NCI-H460 (cell line): ENCODE data around the gene TCEA3. TPM values are rescaled to one million over a fixed set of nuclear protein-coding genes. Genes with fewer than 3 reads are reported as not detected.
A peak's percentile ranks its signal among the peaks of the same experiment; 100 is the strongest.

ENCODE experiments used
- DNase-seq: peaks from one replicate; pipeline ENCODE4 v3.0.0-alpha.2; 2016; ENCODE audit warnings: low read depth; ENCODE audit errors: extremely low read depth
- total RNA-seq: library from RNA; depleted of rRNA; stranded (reverse); fragments of >200 nt; shearing (Covaris generic); gene quantifications from 2 replicates; pipeline ENCODE4 v1.2.3, GENCODE V29; 2014

The TCEA3 gene
- total RNA-seq, 1 experiment from 2014 or later = 0.27 TPM

- DNase-seq = no peak
Observed at GRCh38 chr1:23422241-23422877, 2.2 kb downstream of the TCEA3 start.

GRCh38 chr1:23421753-23422240 is 2.8 kb downstream of the TCEA3 start:
- DNase-seq = no peak

GRCh38 chr1:23421343-23421742 is 3.2 kb downstream of the TCEA3 start:
- DNase-seq = no peak

DNA sequence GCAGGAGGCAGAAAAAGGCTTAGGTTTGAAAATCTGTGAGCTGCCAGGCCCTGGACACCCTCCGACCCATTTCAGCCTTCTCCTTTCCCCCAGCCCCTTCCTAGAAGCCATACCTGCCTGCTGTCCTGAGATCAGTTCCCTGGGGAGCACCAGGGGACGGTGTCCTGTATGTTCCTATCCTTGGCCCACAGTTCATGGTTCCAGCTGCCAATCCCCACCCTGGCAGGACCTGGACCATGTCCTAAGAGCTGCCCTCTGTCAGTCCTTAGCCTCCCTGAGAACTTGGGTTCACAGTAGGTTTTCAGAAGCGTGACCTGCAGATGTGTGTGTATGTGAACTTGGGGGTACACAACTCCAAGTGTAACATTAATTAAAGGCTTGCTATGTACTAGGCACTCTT is 3.8 kb downstream of the TCEA3 start:
- no peak for DNase-seq

GRCh38 chr1:23419180-23419579 is 5.4 kb downstream of the TCEA3 start:
- DNase-seq = no peak

DNA sequence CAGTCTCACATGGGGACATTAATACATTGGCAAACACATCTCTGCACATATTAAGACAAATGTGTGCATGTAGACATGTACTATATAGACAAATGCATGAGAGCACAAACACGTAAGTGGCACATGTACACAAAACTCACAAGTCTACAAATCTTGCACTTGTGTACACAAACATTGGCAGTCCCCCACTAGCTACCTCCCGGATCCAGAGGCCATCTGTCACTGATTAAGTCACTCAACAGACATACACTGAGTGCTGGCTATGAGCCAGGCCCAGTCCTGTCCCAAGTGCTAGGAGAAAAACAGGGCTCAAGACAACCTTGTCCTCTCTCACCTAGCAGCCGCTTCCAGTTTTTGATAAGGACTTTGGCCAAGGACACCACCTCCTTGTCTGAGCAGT is 7.0 kb downstream of the TCEA3 start:
- DNase-seq = no peak

DNA sequence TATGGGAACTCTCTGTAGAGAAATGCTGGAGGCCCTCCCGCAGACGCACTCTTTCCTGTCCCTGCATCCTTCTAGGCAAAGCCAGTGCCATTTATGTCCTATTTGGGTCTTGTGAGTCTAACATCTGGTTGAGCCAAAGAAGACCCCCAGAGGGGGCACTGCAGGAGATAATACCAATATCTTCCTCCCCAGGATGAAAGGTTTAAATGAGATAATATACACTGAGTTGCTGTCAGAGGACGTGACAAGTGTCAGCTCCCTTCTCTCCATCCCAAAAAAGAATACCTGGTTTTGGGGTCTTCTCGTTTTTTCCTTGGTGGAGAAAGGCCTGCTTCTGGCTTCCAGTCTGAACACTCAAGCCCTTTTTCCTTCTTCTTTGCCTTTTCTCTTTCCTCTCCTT is 7.6 kb downstream of the TCEA3 start:
- no peak for DNase-seq

DNA sequence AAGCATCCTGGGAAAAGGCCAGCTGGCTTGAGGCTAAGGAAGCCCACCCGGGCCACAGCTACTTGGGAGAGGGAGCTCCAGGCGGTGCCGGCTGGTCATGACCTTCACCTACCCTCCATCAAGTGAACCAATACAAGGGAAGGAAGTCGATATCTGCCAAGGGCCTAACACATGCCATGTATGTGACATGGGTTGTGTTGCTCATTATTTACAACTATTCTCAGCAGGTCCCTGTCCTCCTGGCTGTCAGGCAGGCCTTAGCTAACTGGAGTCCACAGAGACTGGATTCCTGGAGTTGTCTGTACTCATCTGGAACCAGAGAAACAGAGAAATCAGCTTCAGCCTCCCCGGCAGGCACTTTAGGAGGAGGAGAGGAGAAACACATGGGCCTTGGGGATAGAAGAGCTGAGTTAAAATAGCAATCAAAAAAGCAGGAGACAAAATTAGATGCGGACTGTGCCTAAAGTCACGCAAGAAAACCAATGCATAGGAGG is 15.7 kb downstream of the TCEA3 start:
- no peak for DNase-seq

DNA sequence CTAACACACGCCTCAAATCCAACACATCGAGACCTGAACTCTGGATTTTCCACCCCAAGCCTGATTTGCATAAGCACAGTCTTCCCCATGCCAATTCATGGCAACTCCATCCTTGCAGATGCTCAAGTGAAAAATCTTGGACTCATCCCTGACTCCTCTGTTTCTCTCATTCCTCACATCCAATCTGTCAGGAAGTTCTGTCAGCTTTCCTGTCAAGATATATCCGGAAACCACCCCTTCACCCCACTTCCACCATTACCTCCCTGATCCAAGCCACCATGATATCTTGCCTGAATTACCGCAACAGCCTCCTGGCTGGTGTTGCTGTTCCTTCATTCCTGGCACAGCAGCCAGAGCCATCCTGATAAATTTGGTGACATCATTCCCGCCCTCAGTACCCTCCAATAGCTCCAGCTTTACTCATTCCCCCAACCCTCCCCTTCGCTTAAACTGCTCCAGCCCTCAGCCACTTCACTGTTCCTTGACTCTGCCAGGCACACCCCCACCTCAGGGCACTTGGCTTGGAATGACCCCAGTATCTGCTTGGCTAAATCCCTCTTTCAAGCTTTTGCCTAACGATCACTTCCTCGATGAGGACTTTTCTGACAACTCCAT is 17.4 kb downstream of the TCEA3 start:
- no peak for DNase-seq

GRCh38 chr1:23405946-23406345 is 18.6 kb downstream of the TCEA3 start:
- DNase-seq = no peak

DNA sequence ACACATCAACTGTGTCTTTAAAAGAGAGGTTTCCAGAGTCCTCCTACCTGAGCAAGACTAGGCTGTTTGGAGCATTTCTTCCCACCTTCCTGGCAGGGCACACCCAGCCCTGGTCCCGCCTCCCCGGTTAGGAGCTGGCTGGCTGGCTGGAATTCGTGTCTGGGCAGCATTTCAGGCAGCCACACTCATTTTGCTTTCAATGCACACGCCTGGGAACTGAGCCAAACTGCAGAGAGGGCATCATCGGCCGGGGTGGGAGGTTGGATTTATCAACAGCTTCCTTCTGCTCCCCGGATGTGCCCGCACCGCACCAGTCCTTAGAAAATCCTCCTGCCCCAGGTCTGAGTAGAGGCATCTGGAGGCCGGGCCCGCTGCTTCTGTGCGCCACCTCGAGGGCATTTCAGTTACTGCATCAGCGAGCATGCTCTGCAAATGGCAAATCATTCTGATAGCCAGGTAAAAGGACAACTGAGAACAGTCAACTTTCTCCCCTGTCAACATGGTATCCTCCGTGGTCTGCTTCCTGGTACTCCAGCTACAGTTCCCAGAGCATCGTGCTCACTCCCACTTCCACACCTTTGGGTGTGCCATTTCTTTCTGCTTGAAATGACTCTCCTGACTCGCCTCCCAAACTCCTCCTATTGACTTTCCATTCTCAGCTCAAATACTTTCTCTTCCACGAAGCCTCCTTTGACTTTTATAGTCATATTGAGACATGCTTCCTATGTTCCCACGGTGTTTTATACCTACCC is 20.6 kb downstream of the TCEA3 start:
- peak; percentile 66 for DNase-seq

GRCh38 chr1:23403355-23403734 is 21.2 kb downstream of the TCEA3 start:
- DNase-seq = no peak

GRCh38 chr1:23403038-23403336 is 21.6 kb downstream of the TCEA3 start:
- DNase-seq = peak; percentile 39

- DNase-seq = no peak
Observed at GRCh38 chr1:23402286-23403037, 22.1 kb downstream of the TCEA3 start.

- no peak for DNase-seq
Observed at GRCh38 chr1:23401313-23401712, 23.2 kb downstream of the TCEA3 start.

DNA sequence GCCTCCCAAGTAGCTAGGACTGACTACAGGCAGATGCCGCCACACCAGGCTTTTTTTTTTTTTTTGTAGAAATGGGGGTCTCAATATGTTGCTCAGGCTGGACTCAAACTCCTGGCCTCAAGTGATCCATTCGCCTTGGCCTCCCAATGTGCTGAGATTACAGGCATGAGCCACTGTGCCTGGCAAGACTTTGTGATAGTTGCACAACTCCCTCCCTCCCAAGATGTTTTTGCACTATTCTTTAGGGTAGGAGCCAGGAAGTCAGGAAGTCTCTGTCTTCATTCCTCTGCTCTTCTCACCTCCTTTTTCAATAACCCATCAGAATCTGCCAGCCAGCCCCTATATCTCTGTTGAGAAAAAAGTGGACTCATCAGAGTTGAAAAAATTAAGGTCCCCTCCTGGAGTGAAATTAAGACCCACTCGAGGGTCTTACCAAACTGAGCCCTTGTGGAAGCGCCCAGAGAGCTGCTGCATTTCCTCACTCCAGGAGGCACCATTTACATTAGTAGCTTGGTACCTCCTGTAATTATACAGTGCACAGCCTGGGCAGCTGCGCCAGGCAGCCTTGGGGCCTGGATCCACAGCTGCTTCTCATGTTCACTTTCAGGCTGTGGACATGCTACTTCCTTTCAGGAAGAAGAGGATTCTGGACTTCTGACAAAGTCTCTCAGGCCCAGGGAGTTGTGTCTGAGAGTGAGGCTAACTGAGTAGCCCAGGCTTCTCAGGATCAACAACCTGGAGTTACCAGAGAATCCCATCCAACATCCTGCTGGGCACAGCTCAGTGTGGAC is 24.0 kb downstream of the TCEA3 start:
- no peak for DNase-seq

- DNase-seq = no peak
Observed at GRCh38 chr1:23399229-23399628, 25.3 kb downstream of the TCEA3 start.

GRCh38 chr1:23397908-23398307 is 26.6 kb downstream of the TCEA3 start:
- no peak for DNase-seq

GRCh38 chr1:23396380-23396779 is 28.2 kb downstream of the TCEA3 start:
- no peak for DNase-seq

GRCh38 chr1:23395849-23396248 is 28.7 kb downstream of the TCEA3 start:
- no peak for DNase-seq
